Measurements from ENCODE around the gene EFCAB8.

The EFCAB8 gene, protein sequence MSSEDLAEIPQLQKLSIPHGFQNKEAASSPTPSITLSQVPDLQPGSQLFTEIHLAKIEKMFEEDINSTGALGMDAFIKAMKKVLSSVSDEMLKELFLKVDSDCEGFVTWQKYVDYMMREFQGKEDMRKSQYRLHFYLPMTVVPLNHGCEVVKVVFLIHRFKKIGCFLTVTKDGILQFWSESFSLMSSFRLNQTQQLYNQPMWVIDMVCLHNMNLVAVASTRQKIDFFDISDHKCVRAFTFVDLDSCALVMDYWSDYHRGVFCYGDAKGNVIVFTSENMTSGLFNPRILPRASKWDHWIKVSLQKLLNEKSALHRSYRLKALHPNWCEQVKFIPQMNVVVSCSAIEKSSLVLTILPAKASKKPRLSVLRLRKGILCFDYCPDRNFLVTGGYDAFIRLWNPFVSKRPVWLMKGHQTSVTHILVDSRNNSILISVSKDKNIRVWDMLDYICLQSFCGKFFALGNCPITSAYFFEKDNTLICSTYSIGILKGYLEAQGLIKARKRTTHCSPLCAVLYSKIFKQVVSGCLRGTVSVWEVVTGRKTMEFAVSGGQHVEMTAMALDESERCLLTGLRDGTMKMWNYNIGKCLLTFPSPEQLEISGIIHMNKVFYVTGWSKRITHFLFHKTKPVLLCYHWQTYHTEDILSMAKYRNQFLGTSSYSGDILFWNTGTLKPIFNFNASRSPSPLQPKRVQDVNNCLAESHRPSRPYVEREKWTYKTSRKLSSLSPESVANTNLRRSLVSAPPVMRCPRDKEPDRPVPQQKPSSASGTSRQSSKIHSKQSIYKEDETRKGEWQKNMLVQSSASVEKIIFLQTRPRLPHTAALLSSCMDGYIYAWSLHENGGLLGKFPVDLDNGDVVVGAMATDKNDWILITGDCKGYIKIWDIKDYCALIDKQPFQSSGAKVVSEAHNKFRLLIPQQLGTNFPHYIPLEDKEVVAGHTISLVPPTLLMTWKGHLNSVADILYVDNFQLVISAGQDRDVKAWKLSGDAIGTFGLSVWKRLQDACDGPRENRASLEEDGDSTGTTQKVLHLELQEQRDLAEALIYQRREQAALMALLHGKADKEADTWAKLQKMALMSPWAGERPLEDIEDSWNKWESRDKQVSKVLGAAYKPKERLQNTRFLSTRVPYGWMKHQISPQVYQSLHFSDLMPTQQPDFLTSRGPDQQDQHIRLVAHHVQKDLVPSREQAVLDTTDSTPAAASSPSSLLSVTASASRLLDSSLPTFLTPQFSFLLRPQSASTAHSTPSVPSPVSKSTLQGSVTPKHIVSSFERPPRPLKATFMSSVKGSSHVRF

DNA sequence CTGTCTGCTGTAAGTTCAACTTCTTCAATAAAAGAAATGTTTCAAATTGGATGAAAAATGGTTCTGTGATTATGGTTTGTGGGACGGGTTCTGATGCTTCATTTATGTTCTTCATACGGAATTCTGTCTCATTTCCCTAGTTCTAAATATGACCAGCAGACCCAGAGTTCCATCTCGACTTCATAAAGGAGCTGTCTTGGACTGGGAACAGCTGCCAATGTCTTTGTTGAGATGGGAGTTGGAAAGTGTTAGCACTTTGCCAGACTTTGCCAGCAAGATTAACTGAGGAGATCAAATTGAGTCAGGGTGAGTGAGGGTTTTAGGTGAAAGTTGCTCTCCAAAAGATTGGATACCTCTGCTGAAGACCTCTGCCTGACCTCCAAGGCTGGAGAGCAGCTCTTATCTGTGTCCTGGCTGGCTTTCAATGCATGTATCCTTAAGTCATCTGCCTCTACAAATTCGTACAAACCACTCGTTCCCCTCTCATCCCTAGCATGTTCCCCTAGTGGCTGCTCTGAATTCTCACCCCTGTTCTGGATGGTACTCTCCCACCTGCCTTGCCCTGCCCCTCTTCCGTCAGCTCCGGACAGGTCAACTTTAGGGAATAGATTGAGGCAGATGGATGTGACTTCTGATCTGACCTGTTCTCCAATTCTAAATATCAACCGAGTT is at the start of gene EFCAB8:
Gene EFCAB8 (plus strand): TSS at position 223 of the 672 bp plus-strand sequence. CDS start 4,870 bp downstream, outside the sequence.
- DNase-seq, result no peak

DNA sequence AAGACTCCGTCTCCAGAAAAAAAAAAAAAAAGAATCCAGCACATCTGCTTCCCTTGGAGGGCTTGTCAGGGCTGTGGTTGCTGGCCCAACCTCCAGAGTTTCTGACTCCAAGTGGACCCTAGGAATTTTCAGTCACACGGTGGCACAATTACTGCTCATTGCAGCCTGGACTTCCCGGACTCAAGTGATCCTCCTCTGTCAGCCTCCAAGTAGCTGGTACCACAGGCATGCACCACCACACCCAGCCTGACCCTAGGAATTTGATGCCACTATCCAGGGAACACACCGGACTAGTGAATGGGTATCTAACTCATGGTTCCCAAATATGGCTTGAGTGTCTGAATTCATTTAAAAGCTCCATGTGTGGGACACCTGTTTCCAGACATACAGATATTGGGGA is 48.8 kb upstream of the EFCAB8 start:
- no peak for DNase-seq

DNA sequence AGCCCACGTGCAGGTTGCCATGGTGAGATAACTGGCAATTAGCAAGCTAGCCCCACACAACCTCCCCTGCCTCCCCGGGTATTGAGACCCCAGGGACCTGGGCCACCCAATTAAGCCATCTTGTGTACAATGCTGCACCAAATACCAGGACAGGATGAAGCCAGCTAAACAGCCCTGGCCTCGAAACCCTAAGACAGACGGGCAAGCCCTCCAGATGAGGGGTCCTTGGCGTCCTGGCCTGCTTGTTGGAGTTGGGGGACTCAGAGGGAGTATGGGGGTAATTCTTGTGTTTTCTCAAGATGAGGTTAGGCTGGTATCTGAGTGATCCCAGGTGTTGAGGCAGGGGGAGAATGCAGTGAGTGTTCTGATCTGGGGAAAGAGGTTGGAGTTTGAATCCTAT is 47.8 kb upstream of the EFCAB8 start:
- DNase-seq, result no peak

DNA sequence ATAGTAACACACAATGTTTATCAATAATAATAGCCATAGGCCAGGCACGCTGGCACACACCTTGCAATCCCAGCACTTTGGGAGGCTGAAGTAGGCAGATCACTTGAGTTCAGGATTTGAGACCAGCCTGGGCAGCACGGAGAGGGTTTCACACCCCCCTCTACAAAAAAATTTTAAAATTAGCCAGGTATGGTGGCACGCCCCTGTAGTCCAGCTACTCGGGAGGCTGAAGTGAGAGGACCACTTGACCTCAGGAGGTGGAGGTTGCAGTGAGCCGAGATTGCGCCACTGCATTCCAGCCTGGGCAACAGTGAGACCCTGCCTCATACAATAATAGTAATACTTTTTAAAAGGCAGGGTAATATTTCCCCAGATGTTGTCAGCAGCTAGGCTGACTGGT is 46.8 kb upstream of the EFCAB8 start:
- no peak for DNase-seq

DNA sequence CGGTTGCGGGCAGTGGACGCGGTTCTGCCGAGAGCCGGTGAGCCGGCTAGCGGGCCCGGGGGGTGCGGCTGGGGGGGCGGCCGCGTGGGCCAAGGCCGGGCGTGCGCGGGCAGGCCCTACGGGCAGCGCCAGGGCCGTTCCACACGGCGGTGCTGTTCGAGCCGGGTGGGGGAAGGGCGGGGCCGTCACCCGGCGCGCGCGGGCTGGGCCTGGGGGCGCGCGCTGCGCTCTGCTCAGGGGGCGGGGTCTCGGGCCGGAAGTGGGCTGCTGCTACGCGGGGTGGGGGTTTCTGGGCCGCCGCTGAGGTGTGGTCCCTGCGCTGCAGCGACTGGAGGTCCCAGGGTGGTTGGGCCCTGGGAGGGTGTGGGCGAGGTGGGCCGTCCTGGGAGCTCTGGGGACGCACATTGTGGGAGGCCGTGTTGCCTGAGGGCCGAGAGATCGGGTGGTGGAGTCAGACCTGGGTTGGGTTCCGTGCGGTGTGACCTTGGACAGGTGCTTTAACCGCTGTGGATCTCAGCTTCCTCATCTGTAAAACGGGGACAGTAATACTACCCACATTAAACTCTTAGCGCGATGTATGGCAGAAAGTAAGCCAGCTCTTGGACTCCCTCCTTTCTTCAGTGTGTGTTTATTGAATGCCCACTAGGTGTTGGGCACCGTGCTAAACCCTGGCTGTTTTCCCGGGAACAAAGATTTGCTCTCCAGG is 38.6 kb upstream of the EFCAB8 start:
- DNase-seq, result peak in 1 of 2 donors; percentile 60

DNA sequence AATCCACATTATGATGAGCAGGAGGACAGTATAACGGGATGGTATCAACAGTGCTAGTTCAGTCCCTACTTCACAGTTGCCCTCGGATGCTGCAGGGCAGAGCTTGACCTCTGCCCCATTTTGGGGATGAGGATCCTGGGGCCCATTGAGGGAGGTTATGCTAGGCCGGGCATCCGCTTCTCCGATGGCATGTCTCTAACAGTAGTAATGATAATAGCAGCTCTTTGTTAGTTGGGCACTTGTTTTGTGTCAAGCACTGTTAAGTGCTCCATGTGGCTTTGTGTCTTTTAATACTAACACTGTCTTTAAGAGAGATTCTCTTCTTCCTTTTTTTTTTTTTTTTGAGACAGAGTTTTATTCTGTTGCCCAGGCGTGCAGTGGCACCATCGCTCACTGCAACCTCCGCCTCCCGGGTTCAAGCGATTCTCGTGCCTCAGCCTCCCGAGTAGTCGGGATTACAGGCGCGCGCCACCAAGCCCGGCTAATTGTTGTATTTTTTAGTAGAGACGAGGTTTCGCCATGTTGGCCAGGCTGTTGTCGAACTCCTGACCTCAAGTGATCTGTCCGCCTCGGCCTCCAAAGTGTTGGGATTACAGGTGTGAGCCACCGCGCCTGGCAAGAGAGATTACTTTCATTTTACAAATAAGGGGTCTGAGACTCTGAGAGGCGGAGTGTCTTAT is 37.9 kb upstream of the EFCAB8 start:
- no peak for DNase-seq

DNA sequence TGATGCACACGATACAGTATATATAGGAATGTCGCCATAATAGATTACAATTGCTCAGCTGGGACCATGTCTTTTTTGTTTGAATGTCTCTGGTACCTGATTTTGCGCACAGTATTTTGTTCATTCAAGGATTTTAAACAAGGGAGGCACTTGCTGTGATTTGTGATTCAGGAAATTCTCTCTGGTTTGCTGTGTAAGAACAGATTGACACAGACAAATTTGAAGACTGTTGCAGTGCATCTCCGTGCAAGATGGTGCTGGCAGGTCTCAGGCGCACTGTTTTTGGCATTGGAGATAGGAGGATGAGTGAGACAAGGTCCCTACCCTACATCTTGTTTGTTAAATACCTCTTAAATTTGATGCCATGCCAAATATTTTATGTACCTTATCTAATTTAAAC is 36.5 kb upstream of the EFCAB8 start:
- no peak for DNase-seq

DNA sequence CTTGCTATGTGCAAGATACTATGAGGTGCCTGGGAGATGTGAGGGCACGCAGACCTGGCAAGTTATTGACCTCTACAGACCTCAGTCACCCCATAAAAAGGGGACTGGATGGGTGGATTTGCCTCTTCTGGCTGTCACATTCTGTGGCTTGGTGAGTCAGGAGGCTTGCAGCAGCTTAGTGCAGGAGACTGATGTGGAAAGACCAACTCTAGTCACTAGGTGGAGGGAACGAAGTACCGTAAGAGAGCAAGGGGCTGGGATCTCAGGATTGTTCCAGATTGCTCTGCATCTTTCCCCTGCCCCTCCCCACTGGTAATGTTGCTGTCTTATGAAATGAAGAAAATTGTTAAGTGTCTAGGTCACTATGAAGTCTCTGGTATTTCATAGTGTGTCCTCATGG is 35.6 kb upstream of the EFCAB8 start:
- DNase-seq, result no peak

DNA sequence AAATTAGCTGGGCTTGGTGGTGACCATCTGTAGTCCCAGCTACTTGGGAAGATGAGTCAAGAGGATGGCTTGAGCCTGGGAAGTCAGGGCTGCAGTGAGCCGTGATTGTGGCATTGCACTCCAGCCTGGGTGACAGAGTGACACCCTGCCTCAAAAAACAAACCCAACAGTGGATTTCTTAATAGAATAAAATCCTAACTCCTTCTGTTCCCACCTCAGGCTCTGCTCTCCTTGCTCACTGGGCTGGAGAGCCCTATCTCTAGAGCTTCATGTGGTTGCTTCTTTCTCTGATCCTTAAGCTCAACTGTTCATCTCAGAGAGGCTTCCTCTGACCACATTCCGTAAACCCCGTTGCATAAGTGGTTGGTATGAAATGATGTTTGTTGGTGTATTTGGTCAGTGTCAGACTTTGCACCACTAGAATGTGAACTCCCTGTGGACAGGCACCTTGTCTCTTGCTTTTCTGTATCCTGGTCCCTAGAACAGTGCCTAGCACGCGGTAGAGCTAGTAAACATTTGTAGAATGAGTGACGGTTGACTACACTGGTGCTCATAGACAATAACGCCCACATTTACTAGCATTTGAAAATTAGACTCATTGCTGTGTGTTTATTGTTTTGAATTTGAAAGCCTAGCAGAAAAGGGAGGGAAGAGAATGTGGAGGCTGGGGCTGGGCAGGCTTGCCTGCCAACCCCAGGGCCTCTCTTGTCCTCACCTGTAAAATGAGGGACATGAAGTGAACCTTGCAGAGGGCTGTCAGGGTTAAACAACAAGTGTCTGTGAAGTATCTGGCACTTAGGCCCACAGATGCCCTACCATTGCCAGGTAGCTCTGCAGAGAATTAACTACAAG is 34.8 kb upstream of the EFCAB8 start:
- DNase-seq, result no peak

DNA sequence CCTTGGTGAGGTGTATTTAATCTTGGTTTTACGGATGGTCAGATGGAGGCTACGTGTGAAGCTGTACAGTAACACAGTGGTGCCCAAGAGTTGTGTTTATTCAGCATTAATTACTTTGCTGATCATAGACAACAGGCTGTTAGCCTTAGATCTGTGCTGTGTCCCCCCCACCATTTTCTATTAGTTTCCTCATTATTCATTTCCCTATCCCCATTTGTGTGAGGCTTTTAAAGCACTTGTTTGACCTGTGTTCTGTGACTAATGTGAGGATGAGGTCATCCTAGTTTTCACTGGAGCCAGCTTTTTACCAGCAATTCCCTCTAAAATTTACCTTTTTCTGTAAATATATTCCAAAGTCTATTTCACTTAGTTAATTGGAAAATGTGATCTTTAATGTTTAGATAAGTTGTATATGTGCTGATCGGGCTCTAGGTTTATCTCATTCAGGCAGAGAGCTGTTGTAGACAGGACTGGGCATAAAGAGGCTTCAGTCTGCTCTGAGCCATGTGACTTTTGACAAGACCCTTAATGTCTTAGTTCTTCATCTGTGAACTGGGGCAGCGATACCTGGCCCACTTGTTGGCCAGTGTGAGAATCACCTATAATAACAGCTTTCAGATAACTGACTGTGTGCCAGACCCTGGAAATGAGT is 30.6 kb upstream of the EFCAB8 start:
- DNase-seq, result no peak

DNA sequence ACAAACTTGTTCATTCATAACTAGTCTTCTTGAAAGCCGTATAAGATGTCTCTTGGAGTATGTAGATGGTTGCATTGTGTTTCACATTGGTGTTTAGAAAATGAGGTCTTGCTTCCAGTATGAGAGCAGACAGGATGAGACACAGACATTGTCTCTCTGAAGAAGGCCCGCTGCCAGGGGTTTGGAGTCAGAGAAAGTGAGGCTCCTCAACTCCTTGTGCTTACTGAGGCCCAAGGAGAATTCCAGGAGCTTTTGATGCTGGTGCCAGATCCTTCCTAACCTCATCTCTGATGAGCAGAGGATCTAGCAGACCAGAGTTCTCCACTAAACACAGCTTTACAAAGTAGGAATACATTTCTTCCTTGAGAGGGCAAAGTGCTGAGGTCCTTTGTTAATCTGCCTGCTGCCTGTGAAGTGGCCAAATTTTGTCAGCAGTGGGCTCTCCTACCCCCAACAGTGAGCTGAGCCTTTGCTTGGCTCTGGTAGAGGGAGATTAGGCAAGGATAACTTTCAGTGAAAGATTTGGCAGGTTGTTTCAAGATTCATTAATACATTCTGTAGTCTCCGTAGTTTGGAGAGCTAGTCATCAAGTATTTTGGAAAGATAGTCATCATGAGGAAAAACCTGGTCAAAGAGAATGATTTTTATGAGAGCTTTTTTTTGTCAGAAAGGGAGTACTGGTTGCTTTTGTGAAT is 29.3 kb upstream of the EFCAB8 start:
- no peak for DNase-seq

DNA sequence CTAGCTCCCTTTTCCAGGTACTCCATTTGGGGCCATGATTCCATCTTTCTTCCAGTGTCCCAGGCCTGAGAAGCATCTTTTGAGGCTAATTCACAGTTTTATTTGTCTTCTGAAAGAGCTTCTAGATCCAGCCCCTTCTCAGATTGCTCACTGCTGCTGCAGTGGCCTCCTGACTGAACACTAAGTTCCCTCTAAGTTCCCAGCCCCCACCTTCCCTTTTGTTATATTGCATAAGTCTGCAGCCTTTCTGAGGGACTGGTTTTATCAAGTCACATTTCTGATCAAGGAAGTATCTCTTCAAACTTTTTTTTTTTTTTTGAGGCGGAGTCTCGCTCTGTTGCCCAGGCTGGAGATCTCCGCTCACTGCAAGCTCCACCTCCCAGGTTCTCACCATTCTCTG is 28.3 kb upstream of the EFCAB8 start:
- no peak for DNase-seq

DNA sequence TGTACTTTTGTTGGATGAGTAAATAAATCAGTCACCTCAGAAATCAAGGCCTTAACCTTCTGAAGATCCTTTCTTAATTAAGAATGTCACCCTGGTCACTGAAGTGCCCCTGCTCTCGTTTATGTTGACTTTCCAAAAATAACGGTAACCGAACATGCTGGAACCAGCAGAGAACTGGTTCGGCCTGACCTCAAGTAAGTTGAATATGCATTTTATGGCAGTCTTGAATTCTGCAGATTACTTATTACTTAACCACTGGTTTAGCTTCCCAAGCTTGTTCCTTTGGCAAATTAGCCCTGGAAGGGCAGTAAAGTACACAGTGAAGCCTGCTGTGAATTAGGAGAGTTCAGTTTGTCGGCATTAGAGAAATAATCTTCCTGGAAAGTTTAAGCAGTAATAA is 26.7 kb upstream of the EFCAB8 start:
- no peak for DNase-seq

DNA sequence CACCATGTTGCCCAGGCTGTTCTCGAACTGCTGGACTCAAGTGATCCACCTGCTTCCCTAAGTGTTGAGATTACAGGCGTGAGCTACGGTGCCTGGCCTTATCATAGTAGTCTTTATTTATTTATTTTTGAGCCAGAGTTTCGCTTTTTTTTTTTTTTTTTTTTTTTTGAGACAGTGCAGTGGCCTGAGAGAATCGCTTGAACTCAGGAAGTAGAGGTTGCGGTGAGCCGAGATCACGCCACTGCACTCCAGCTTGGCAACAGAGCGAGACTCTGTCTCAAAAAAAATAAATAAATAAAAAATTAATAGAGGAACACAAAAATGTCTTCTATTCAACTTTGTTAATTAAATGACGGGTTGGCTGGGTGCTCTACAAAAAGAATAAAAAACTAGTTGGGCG is 26.1 kb upstream of the EFCAB8 start:
- DNase-seq, result no peak

DNA sequence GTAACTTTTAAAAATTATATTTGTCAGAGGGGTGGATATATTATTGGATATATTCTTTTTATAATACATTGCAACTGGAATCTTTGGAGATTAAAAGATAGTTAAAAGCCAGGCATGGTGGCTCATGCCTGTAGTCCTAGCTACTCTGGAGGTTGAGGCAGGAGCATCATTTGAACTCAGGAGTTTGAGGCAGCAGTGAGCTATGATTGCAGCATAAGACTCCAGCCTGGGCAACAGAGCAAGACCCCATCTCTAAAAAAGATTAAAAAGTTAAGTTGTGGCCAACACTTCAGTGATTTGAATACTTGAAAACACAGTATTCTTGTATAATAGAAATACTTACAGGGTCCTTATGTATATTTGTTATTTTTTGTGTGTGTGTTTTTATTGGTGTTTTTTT is 23.8 kb upstream of the EFCAB8 start:
- DNase-seq, result no peak

DNA sequence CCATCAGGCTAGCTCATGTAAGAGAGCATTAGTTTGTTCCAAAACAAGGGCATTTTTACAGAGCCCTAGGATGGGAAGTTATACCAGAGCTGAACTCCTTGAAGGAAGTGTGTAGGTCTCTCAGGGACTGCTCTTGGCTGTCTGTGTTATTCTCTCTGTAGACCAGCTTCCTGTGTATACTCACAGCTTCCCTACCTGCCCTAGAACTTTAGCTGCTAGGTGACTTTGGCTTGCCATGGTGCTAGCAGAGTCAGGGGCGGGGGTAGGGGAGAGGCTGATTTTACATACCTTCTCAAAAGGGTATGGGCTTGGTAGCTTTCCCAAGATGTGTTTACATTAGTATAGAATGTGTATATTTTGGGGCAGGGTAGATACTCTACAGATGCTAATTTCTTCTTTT is 21.6 kb upstream of the EFCAB8 start:
- DNase-seq, result no peak

DNA sequence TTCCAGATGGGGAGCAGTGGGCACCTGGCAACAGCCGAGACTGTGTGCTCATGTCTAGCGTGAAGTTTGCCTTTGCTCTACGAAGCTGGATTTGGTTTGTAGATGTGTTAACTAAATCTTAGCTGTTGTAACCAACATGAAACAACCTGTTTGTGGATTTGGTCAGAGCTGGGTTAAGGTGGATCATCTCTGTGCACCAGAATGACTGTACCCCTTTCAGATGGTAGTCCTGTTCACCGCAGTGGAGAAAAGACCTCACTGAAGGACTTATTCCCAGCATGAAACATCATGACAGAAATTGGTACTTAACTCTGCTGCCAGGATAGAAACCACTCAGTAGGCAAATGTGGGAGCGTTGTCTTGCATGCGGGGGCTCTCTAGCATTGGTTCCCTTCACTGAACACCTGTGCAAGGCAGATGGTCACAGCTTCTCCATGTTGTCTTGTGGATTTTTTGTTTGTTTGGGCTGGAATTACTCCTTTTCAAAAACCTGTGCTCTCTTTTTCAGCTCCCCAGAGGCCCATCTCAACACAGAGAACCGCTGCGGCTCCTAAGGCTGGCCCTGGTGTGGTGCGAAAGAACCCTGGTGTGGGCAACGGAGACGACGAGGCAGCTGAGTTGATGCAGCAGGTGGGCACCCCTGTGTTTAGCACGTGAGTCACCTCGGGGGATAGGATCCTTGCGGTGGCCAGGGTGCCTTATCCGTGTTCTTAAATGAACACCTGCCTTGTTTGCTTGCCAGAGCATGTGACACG is 19.3 kb upstream of the EFCAB8 start:
- DNase-seq, result no peak

DNA sequence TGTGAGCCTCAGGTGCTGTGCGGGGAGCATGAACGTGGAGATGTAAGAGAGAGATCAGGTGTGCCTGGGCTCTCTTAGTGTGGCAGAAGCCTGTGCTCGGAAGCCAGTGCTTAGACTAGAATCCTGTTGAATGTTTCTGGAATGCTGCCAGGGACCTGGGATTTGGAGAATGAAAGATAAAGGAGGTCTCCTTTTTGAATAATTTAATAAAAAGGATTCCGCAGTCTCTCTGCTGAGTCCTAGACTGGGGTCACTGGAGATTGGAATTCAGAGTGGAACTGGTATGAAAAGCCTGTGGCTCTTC is 18.8 kb upstream of the EFCAB8 start:
- no peak for DNase-seq

DNA sequence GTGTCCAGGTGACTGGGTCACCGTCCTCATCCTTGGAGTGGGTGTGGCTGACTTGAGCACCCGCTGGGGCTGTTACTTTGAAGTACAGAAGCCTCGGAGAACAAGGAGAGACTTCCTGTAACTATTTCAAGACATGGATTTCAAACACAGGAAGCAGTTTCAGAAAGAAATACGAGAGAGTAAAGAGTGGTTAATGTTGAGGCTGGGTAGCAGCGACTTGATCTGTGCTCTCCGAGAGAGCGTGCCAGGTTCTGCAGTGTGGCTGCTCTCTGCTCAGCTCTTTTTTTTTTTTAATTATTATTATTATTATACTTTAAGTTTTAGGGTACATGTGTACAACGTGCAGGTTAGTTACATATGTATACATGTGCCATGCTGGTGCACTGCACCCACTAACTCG is 17.5 kb upstream of the EFCAB8 start:
- DNase-seq, result no peak
